Activated gamma-delta T cell (primary cell): ENCODE results near the gene PRDM12.

Experiments used
- DNase-seq: peaks from one replicate; lab custom pipeline; 2025; lab: John Stamatoyannopoulos, UW

The PRDM12 gene

GRCh38 chr9:130689937-130690700 lies 25.7 kb downstream of the PRDM12 start:
- no peak for DNase-seq

DNA sequence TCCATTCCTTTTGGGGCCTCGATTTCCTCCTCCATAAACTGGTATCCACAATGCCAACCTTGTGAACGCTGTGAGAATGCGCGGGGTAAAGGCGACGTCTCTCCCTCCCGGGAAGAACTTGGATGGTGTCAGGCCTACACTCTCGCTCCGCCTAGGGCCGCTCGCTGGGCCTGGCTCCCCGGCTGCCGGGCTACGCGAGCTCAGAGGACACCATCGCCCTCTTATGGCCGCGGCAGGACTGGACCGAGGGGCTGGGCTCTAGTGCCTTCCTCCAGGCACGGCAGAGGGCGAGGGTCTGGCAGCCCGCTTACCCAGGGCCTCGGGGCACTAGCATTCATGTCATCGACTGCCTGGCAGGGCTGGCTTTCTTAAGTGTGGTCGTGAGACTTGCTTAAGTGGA lies 27.9 kb downstream of the PRDM12 start:
- DNase-seq = no peak

DNA sequence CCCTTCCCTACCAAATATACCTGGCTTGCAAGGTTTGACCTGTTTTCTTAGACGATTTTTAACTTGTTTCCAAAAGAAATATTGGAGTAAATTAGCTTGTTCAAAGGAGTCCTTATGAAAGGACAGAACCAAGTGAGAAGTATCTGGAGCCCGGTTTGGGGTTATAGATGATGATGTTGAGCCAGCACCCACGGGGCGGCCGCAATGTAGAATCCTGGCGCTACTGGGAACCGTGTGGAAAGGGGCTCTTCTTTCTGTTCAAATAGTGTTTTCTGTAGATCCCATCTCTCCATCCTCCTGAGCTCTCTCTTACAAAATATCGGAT lies 28.7 kb downstream of the PRDM12 start:
- no peak for DNase-seq

DNA sequence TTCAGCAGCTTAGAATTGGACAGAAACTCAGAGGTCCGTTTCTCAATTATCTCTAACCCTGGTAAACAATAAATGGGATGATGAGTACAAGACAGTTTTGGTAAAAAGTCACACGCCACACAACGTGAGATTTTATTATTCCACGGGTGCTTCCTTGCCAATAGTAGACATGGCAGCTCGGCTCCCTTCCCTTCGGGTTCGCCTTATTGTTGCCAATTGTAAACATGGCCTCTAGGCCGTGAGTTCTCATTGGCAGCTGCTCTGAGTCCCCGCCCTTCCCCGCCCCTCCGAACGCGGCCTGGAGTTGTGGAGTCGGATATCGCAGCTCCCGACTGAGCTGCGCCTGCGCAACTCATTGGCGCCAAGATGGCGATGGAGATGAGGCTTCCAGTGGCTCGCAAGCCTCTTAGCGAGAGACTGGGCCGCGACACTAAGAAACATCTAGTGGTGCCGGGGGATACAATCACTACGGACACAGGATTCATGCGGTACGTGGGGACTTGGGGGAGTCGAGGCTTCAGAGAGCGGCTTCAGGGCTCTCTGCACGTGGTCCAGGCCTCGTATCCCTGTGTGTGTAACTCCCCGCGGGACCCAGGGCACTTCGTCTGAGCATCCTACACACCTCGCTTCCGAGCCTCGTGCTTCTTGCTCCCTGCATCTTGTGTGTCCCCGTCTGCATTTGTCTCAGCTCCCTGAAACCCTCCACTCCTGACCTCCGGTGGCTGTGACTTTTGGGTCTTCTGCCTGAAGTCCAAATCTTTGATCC lies 29.2 kb downstream of the PRDM12 start, which contains the start of gene EXOSC2:
TSS of gene EXOSC2 (plus strand) at position 355 of the 766 bp plus-strand sequence. CDS start at position 367, 12 bp downstream.
- DNase-seq = peak; percentile 93

GRCh38 chr9:130694205-130694604 lies 29.8 kb downstream of the PRDM12 start:
- no peak for DNase-seq

- no peak for DNase-seq
Measured at GRCh38 chr9:130696139-130696650, 31.8 kb downstream of the PRDM12 start.

DNA sequence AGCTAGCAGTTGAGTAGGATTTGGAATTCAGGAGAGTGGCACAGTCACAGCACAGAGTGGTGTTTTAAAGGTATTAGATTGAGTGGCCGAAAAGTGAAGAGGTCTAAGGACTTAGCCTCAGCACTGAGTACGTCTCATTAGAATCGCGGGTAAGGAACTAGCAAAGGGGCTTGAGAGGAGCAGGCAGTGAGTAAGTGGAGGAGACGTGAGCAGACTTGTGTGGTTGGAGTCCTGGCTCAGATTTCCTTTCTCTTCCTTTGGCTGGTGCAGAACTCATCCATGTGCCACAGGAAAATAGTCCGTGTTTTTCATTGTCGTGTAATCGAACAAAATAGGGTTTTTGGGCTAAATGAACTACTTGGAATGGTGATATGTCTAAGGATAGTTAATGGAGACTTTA lies 32.6 kb downstream of the PRDM12 start:
- no peak for DNase-seq

GRCh38 chr9:130698514-130698913 lies 34.1 kb downstream of the PRDM12 start:
- no peak for DNase-seq

DNA sequence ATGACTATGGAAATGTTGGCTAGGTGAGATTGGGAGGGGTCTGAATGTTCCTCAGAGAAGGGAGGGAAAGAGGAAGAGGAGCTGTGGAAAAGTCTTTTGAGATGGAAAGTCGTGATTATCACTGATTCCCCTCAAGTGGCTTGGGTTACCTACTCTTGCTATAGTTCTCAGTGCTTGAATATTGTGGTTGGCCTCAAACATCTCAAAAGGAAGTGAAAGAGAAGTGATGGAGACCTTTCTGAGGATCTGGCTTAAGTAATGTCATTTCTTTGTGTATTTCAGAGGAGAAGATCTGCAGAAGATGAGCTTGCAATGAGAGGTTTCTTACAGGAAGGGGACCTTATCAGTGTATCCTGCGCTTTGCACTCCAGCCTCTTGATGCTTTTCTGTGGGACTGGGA lies 34.7 kb downstream of the PRDM12 start:
- DNase-seq = no peak

- DNase-seq = no peak
Measured at GRCh38 chr9:130701059-130702022, 36.9 kb downstream of the PRDM12 start.

DNA sequence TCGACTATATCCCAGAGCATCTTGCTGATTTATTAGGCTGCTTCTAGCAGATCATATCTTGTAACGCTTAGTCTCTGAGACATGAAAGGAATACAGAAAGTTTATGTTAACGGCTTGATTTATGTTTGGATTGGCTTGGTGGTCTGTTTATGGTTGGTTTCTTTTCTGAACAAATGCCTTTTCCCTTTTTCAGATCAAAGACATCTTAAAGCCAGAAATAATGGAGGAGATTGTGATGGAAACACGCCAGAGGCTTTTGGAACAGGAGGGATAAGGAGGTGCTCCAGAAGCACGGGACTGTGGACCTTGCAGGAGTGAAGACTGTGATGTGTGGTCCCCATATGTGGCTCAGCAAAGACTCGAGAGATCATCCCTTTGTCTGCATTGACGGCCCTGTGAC lies 39.1 kb downstream of the PRDM12 start:
- DNase-seq = no peak

DNA sequence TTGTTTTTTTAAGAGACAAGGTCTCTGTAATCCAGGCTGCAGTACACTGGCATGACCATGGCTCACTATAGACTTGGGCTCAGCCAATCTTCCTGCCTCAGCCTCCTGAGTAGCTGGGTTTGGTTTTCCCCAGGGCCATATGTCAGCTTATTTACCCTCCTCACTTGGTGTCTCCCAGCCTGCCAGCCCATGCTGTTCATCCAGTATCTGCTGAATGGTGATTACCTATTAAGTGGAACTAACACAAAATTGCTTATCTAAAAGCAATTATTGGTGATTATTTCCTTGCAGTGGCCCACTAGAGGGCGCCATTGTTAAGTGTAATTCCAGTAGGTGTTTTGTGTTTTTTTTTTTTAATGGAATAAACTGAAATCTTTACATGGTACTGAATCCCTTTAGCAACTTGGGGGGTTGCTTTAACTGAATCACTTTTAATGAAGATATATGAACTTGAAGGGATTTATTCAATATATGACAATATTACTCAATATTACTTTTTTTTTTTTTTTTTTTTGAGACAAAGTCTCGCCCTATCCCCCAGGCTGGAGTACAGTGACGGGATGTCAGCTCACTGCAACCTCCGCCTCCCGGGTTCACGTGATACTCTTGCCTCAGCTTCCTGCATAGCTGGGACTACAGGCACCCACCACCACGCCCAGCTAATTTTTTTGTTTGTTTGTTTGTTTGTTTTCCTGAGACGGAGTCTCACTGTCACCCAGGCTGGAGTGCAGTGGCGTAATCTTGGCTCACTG lies 43.0 kb downstream of the PRDM12 start:
- no peak for DNase-seq

DNA sequence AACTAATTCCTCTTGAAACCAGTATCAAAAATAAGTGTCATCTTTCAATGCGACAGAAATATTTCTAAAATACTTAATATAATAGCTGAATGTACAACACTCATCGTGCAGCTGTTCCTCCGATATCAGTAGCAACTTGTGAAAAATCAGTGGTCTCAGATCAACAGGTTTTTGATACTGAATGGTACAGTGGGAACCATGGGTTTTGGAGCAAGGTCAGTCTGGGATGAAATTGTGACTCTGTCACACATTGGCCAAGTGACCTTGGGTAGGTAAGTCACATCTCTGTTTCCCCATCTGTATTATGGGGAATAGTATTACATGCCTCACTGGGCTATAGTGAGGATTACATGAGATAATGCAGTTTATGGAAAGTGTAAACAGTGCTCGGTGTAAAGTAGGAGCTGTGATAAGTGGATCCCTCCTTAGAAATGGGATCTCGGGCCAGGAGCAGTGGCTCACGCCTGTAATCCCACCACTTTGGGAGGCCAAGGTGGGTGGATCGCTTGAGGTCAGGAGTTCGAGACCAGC lies 46.5 kb downstream of the PRDM12 start:
- DNase-seq = no peak

GRCh38 chr9:130711469-130711868 lies 47.1 kb downstream of the PRDM12 start:
- no peak for DNase-seq

- DNase-seq = peak; percentile 86
Measured at GRCh38 chr9:130712564-130713285, 48.3 kb downstream of the PRDM12 start.

- DNase-seq = no peak
Measured at GRCh38 chr9:130713286-130713960, 49.0 kb downstream of the PRDM12 start.

DNA sequence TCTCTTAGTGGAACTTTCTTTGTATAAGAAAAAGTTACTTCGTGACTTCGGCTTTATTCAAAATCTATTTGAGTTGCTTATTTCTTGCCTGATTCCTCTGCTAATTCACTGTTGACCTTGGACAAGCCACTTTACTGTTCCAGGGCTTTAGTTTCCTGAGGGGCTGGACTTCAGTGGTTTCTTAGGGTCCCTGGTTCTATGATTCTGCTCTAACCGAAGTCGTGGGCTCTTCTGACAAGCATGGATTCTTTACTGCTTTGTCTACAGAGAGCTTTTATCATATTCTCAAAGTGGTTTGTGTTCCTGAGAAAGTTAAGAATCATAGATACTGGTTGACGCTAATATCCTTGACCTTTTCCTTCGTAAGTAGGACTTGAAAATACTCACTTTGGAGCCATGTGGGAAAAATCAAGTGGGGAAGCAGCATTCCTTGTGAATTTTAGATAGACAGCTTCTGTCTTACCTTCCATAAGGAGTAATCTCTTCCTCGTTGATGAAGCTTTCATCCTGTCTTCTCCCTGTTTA lies 50.3 kb downstream of the PRDM12 start:
- DNase-seq = no peak

GRCh38 chr9:130715270-130715669 lies 50.9 kb downstream of the PRDM12 start:
- no peak for DNase-seq

- DNase-seq = no peak
Measured at GRCh38 chr9:130718562-130718961, 54.2 kb downstream of the PRDM12 start.
